ENCODE data around the gene KRTAP10-3.

Gene KRTAP10-3

DNA sequence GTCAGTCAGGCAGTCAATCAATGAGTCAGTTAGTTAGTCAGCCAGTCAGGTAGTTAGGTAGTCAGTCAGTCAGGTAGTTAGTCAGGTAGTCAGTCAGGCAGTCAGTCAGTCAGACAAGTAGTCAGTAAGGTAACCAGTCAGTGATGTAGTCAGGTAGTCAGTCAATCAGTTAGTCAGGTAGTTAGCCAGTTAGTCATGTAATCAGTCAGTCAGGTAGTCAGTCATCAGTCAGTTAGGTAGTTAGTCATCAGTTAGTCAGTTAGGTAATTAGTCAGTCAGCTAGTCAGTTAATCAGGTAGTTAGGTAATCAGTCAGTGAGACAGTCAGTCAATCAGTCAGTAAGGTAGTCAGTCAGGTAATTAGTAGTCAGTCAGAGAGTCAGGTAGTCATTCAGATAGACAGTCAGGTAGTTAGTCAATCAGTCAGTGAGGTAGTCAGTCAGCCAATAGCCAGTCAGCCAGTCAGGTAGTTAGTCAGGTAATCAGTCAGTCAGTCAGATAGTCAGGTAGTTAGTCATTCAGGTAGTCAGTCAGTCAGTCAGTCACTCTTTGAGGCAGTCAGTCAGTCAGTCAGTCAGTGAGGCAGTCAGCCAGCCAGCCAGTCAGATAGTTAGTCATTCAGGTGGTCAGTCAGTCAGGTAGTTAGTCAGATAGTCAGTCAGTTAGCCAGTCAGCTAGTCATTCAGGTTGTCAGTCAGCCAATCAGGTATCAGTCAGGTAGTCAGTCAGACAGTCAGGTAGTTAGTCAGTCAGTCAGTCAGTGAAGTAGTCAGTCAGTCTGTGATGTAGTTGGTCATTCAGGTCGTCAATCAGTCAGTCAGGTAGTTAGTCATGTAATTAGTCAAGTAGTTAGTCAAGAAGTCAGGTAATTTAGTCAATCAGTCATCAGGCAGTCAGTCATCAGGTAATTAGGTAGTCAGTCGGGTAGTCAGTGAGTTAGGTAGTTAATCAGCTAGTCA is 33.9 kb downstream of the KRTAP10-3 start:
- TF ChIP-seq, protein P1, sequence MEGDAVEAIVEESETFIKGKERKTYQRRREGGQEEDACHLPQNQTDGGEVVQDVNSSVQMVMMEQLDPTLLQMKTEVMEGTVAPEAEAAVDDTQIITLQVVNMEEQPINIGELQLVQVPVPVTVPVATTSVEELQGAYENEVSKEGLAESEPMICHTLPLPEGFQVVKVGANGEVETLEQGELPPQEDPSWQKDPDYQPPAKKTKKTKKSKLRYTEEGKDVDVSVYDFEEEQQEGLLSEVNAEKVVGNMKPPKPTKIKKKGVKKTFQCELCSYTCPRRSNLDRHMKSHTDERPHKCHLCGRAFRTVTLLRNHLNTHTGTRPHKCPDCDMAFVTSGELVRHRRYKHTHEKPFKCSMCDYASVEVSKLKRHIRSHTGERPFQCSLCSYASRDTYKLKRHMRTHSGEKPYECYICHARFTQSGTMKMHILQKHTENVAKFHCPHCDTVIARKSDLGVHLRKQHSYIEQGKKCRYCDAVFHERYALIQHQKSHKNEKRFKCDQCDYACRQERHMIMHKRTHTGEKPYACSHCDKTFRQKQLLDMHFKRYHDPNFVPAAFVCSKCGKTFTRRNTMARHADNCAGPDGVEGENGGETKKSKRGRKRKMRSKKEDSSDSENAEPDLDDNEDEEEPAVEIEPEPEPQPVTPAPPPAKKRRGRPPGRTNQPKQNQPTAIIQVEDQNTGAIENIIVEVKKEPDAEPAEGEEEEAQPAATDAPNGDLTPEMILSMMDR (conservative IDR thresholded peaks at IDR 0.05; ENCODE audit: low read depth, low read length): no peak
- H3K4me3 ChIP-seq (ENCODE audit: low read length): no peak overlapping the region
- no peak for DNase-seq (ENCODE audit: low read depth)

DNA sequence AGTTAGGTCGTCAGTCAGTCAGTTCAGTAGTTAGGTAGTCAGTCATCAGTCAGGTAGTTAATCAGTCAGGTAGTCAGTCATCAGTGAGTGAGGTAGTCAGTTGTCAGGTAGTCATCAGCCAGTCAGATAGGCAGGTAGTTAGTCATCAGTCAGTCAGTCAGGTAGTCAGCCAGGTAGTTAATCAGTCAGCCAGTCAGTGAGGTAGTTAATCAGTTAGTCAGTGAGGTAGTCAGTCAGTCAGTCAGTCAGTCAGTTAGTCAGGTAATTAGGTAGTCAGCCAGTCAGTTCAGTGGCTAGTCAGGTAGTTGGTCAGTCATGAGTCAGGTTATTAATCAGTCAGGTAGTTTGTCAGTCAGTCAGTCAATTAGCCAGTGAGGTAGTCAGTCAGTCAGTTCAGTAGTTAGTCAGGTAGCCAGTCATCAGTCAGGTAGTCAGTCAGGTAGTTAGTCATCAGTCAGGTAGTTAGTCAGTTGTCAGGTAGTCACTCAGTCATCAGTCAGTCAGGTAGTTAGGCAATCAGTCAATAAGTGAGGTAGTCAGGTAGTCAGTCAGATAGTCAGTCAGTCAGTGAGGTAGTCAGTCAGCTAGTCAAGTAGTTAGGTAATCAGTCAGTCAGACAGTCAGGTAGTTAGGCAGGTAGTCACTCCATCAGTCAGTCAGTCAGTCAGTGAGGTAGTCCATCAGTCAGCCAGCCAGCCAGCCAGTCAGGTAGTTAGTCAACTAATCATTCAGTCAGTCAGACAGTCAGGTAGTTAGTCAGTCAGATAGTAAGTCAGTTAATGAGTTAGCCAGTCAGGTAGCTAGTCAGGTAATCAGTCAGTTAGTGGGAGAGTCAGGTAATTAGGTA is 34.8 kb downstream of the KRTAP10-3 start:
- TF ChIP-seq, protein P1 (conservative IDR thresholded peaks at IDR 0.05; ENCODE audit: low read depth, low read length): no peak
- DNase-seq (ENCODE audit: low read depth): no peak
- H3K4me3 ChIP-seq (ENCODE audit: low read length): no peak overlapping the region

DNA sequence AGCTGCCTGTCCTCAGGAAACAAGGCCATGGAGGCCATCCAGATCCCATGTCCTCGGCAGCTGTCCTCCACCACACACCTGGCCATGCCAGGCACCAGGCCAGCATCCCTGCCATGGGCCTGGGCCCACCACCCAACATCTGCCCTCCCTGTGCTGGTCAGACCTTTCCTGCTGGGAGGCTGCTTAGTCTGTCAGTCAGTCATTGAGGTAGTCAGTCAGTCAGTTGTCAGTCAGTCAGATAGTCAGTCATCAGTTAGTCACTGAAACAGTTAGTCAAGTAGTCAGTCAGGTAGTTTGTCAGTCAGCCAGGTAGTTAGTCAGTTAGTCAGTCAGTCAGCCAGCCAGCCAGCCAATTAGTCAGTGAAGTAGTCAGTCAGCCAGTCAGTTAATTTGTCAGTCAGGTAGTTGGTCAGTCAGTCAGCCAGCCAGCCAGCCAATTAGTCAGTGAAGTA is 35.8 kb downstream of the KRTAP10-3 start:
- no peak overlapping the region for H3K4me3 ChIP-seq (ENCODE audit: low read length)
- no peak for DNase-seq (ENCODE audit: low read depth)
- TF ChIP-seq, protein P1 (conservative IDR thresholded peaks at IDR 0.05; ENCODE audit: low read depth, low read length): no peak

DNA sequence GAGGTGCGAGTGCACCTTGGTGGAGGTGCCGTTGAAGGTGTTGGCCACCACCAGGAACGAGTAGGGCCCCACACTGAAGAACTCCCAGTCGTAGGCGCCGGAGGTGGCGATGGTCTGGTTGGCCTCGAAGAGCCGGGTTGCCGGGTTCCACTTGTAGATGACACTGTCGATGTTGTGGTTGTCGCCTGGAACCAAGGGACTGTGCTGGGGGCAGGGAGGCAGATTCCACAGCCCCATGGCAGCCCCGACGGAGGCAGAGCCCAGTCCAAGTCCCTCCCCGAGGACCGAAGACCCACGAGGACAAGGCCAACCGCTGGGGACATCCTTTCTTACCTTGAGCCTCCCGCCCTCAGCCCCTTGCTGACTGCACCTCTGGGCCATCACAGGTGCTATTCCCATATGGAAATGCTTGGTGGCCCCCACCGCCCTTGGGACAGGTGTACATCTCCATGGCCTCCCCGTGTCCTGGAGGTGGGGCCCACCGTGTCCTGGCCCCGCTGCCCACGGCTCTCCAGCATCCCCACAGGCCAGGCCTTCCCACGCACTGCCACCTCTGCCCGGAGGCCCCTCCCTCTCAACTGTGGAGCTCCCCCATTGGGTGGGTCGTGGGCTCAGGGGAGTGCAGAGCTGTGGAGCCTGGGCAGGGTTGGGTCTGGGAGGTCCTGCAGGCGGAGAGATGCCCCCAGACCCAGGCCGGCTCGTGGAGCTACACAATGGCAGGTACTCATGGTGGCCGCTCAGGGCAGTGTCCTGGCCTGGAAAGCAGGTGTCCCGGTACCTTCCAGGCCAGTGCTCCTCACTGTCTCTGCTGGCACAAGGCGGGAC is 36.5 kb downstream of the KRTAP10-3 start:
- H3K4me3 ChIP-seq (ENCODE audit: low read length): no peak overlapping the region
- TF ChIP-seq, protein P1 (conservative IDR thresholded peaks at IDR 0.05; ENCODE audit: low read depth, low read length): no peak
- DNase-seq (ENCODE audit: low read depth): no peak

DNA sequence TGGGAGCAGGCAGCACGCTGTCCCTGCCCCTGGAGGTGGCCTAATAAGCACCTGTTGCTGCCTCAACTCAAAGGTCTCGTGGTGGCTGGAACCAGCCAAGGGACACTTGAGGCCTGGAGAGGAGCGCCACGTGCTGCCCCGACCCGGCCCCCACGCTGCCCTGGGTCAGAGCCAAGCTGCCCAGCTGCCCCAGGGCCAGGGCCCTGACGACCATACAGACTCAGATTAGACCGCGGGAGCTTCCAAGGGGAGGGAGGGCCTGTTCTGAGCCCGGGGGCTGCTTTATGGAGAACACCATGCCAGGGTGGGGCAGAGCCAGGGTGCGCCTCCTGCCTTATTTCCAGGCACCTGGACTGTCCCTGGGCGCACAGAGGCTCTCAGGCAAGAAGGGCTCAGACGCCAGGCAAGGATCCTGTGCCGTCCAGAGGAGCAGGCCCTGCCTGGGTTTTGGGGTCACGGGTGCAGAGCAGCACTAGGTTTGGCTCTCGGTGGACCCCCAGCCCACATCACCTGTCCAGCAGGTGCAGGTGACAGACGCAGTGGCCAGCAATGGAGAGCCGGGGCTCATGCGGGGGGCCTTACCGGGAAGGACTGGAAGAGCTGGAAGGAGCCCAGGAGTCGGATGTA is 37.2 kb downstream of the KRTAP10-3 start:
- TF ChIP-seq, protein P1 (conservative IDR thresholded peaks at IDR 0.05; ENCODE audit: low read depth, low read length): no peak
- DNase-seq (ENCODE audit: low read depth): no peak
- no peak overlapping the region for H3K4me3 ChIP-seq (ENCODE audit: low read length)

Measured in retinal pigment epithelial cell (primary cell).